ENCODE measurements around the gene PREX1. TPM values are rescaled to one million over a fixed set of nuclear protein-coding genes. Genes with fewer than 3 reads are reported as not detected.

The PREX1 gene
- total RNA-seq, 1 experiment from 2014 or later, result 9.5 TPM

DNA sequence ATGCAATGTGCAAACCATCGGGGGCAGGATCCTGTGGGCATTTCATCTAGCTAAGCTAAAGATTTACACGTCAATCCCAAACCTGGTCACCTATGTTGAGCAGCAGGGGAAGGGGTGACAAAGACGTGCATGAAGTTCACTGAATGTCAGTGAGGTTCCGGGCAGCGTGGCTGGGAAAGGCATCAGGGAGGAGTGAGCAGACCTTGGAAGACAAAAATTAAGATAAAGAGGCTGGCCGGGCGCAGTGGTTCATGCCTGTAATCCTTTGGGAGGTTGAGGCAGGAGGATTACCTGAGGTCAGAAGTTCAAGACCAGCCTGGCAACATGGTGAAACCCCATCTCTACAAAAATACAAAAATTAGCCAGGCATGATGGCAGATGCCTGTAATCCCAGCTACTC, 126.1 kb downstream of the PREX1 start:
- no peaks in the 10 kb centered on the region for H3K36me3 ChIP-seq (ENCODE audit: control insufficient read depth, insufficient read depth, low read length)
- no peaks in the 10 kb centered on the region for H3K9me3 ChIP-seq
- no peak overlapping the region for H3K4me3 ChIP-seq (ENCODE audit: low read depth, low read length)
- no peak for DNase-seq
- H3K4me1 Mint-ChIP-seq (ENCODE audit: low read depth, unreplicated experiment), result peaks cover 19% of the 10 kb centered on the region
- H3K9me3 Mint-ChIP-seq (ENCODE audit: unreplicated experiment), result no peaks in the 10 kb centered on the region
- H3K27me3 ChIP-seq (replicated peaks; ENCODE audit: control insufficient read depth, insufficient read depth, low read length), result no peaks in the 10 kb centered on the region
- intact Hi-C loops (cut with micrococcal nuclease; ENCODE audit: unreplicated experiment), result no loop called here
- no peaks in the 10 kb centered on the region for H3K27me3 Mint-ChIP-seq (ENCODE audit: insufficient read depth, unreplicated experiment)
- BruUV-seq (replicated peaks), result no TSS peak
- ChIA-PET POLR2A (no interaction called here), CTCF (no interaction called here)
- H3K27ac Mint-ChIP-seq (ENCODE audit: unreplicated experiment), result no peak overlapping the region
- no peaks in the 10 kb centered on the region for H3K36me3 Mint-ChIP-seq (ENCODE audit: insufficient read depth, unreplicated experiment)
- TF ChIP-seq, protein P1, sequence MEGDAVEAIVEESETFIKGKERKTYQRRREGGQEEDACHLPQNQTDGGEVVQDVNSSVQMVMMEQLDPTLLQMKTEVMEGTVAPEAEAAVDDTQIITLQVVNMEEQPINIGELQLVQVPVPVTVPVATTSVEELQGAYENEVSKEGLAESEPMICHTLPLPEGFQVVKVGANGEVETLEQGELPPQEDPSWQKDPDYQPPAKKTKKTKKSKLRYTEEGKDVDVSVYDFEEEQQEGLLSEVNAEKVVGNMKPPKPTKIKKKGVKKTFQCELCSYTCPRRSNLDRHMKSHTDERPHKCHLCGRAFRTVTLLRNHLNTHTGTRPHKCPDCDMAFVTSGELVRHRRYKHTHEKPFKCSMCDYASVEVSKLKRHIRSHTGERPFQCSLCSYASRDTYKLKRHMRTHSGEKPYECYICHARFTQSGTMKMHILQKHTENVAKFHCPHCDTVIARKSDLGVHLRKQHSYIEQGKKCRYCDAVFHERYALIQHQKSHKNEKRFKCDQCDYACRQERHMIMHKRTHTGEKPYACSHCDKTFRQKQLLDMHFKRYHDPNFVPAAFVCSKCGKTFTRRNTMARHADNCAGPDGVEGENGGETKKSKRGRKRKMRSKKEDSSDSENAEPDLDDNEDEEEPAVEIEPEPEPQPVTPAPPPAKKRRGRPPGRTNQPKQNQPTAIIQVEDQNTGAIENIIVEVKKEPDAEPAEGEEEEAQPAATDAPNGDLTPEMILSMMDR (IDR thresholded peaks at IDR 0.05; ENCODE audit: insufficient read depth in 1 of 2, low read depth in 1 of 2, low read length in 1 of 2, severe bottlenecking in 1 of 2, unreplicated experiment in 1 of 2), result no peak
- H3K4me1 ChIP-seq, result peaks cover 19% of the 10 kb centered on the region
- H3K4me3 Mint-ChIP-seq (ENCODE audit: unreplicated experiment), result no peak overlapping the region

DNA sequence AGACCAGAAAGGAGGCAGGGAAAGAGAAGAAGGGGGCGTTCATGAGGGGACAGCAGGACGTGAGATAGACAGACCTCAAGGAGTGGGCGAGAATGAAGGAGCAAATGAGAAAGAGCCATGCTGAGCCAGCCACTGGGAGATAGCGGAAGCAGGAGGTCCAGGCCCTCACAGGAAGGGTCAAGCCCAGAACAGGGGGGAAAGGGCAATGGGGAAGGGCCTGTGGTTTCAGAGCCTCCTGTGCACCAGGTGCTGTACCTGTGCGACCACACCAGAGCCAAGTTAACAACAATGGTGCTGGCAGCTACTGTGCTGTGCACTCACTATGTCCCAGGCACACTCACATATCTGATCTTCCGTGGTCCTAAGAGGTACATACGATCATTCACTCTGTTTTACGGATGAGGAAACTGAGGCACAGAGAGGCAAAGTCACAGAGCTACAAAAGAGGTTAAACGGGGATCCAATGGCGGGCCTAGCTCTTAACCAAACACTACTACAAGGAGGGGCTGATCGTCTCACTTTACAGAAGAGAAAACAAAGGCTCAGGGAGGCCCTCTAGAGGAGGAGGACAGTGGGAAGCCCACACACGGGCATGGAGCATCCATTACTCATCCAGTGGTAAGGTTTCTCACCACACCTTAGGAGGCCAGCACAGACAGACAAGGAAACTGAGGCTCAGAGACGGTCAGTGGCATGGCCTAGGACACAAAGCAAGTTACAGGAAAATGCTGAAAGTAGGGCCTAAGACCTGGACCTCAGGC, 129.1 kb downstream of the PREX1 start:
- H3K4me1 Mint-ChIP-seq (ENCODE audit: low read depth, unreplicated experiment), result peaks cover 15% of the 10 kb centered on the region
- H3K4me3 Mint-ChIP-seq (ENCODE audit: unreplicated experiment), result no peak overlapping the region
- H3K9me3 Mint-ChIP-seq (ENCODE audit: unreplicated experiment), result no peaks in the 10 kb centered on the region
- peaks cover 22% of the 10 kb centered on the region for H3K4me1 ChIP-seq
- intact Hi-C loops (cut with micrococcal nuclease; ENCODE audit: unreplicated experiment), result no loop called here
- BruUV-seq (replicated peaks), result no TSS peak
- H3K36me3 ChIP-seq (ENCODE audit: control insufficient read depth, insufficient read depth, low read length), result no peaks in the 10 kb centered on the region
- H3K4me3 ChIP-seq (ENCODE audit: low read depth, low read length), result no peak overlapping the region
- TF ChIP-seq, protein P1 (IDR thresholded peaks at IDR 0.05; ENCODE audit: insufficient read depth in 1 of 2, low read depth in 1 of 2, low read length in 1 of 2, severe bottlenecking in 1 of 2, unreplicated experiment in 1 of 2), result peak in 1 of 2 experiments; percentile 0
- no peaks in the 10 kb centered on the region for H3K9me3 ChIP-seq
- no peaks in the 10 kb centered on the region for H3K36me3 Mint-ChIP-seq (ENCODE audit: insufficient read depth, unreplicated experiment)
- DNase-seq, result no peak
- ChIA-PET CTCF (interaction anchor here (0.6 to 1.8 kb wide), 6 partner anchors 8 to 208 kb away, joined by 3 to 11 read pairs (median 3); no protein-coding TSS in a partner anchor), POLR2A (no interaction called here)
- no peaks in the 10 kb centered on the region for H3K27me3 ChIP-seq (replicated peaks; ENCODE audit: control insufficient read depth, insufficient read depth, low read length)
- peak overlapping the region; percentile 1 for H3K27ac Mint-ChIP-seq (ENCODE audit: unreplicated experiment)
- no peaks in the 10 kb centered on the region for H3K27me3 Mint-ChIP-seq (ENCODE audit: insufficient read depth, unreplicated experiment)

DNA sequence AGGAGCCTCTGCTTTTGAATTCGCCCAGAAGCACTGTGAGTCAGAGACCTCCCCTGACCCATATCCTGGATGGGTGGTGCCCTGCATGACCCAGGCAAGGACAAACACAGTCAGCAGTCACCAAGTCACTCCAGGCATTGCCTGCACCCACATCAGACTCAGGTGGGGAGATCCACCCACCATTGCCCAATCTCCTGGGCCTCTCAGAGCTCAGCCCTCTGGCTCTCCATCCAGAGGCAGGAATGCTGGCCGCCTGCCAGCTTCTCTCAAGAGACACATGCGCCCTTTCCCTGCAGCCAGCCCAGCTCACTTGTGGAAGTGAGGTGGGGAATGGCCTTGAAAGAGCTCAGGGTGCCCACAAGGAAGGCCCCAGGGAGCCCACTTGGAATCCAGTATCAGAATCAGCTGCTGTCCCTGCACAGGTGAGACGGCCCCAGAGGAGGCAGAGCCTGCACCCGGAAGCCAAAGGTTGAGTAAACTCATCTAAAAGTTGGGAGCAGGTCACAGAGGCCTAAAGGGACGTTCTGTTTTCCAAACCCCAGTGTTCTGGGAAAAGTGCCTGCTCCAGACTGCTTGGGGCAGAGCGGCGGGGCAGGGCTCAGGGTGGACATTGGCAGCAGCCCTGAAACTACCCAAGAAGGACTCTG, 129.8 kb downstream of the PREX1 start:
- H3K4me1 Mint-ChIP-seq (ENCODE audit: low read depth, unreplicated experiment), result peaks cover 15% of the 10 kb centered on the region
- peak; percentile 72 to 81 for DNase-seq
- H3K36me3 Mint-ChIP-seq (ENCODE audit: insufficient read depth, unreplicated experiment), result no peaks in the 10 kb centered on the region
- no TSS peak for BruUV-seq (replicated peaks)
- peak overlapping the region; percentile 1 for H3K27ac Mint-ChIP-seq (ENCODE audit: unreplicated experiment)
- H3K27me3 Mint-ChIP-seq (ENCODE audit: insufficient read depth, unreplicated experiment), result no peaks in the 10 kb centered on the region
- Histone ChIP-seq H3K9me3 (no peaks in the 10 kb centered on the region), H3K4me3 (ENCODE audit: low read depth, low read length) (no peak overlapping the region), H3K4me1 (peaks cover 22% of the 10 kb centered on the region), H3K36me3 (ENCODE audit: control insufficient read depth, insufficient read depth, low read length) (no peaks in the 10 kb centered on the region), H3K27me3 (replicated peaks; ENCODE audit: control insufficient read depth, insufficient read depth, low read length) (no peaks in the 10 kb centered on the region)
- intact Hi-C loops (cut with micrococcal nuclease; ENCODE audit: unreplicated experiment), result no loop called here
- CTCF ChIA-PET, result interaction anchor here (0.6 to 1.8 kb wide), 6 partner anchors 9 to 208 kb away, joined by 3 to 11 read pairs (median 3); no protein-coding TSS in a partner anchor
- no peaks in the 10 kb centered on the region for H3K9me3 Mint-ChIP-seq (ENCODE audit: unreplicated experiment)
- POLR2A ChIA-PET, result no interaction called here
- no peak overlapping the region for H3K4me3 Mint-ChIP-seq (ENCODE audit: unreplicated experiment)
- TF ChIP-seq, protein P1 (IDR thresholded peaks at IDR 0.05; ENCODE audit: insufficient read depth in 1 of 2, low read depth in 1 of 2, low read length in 1 of 2, severe bottlenecking in 1 of 2, unreplicated experiment in 1 of 2), result peak in 1 of 2 experiments; percentile 19

Data from Caco-2 (cell line).